Spleen (tissue), 11 donors: ENCODE results near the gene SMYD2. TPM values are rescaled to one million over a fixed set of nuclear protein-coding genes. Genes with fewer than 3 reads are reported as not detected.

Source experiments
- DNase-seq: peaks from one replicate; pipeline ENCODE4 v3.0.0-alpha.2; 2020
- H3K27ac ChIP-seq, 8 donors: fragments of 200-600 bp; sonication (generic) in 7 of 8; 1 replicate in 4 of 8; 2 replicates in 4 of 8; pipeline versions ENCODE4 v1.5.0 to v1.8.0; 2016 to 2021; ENCODE audit warnings: inconsistent platforms in 4 of 8, mild to moderate bottlenecking in 4 of 8, moderate library complexity in 1 of 8
- H3K27me3 ChIP-seq, 7 donors: fragments of 200-600 bp; sonication (generic) in 6 of 7; replicated peaks in 1 of 7; 1 replicate in 4 of 7; 2 replicates in 3 of 7; pipeline versions ENCODE4 v1.5.0 to v1.8.0; 2016 to 2021; ENCODE audit warnings: inconsistent platforms in 3 of 7, mild to moderate bottlenecking in 1 of 7
- H3K36me3 ChIP-seq, 6 donors: fragments of 200-600 bp; sonication (generic) in 5 of 6; 1 replicate in 4 of 6; 2 replicates in 2 of 6; pipeline versions ENCODE4 v1.5.0 to v1.8.0; 2016 to 2021; ENCODE audit warnings: inconsistent platforms in 2 of 6
- H3K4me1 ChIP-seq, 6 donors: fragments of 200-600 bp; sonication (generic) in 5 of 6; 1 replicate in 3 of 6; 2 replicates in 3 of 6; pipeline versions ENCODE4 v1.5.0 to v1.8.0; 2016 to 2021; ENCODE audit warnings: inconsistent platforms in 3 of 6
- H3K4me3 ChIP-seq, 8 donors: fragments of 200-600 bp; sonication (generic) in 7 of 8; 1 replicate in 4 of 8; 2 replicates in 4 of 8; pipeline versions ENCODE4 v1.5.0 to v1.8.0; 2016 to 2021; ENCODE audit warnings: inconsistent platforms in 4 of 8, mild to moderate bottlenecking in 4 of 8, moderate library complexity in 2 of 8
- H3K9me3 ChIP-seq, 8 donors: fragments of 200-600 bp; sonication (generic) in 7 of 8; 1 replicate in 4 of 8; 2 replicates in 4 of 8; pipeline versions ENCODE4 v1.5.0 to v1.8.0; 2016 to 2021; ENCODE audit warnings: inconsistent platforms in 4 of 8
- CTCF ChIP-seq, 11 experiments: fragments of 200-600 bp in 7 of 11; fragments of 450-650 bp in 4 of 11; sonication (generic) in 4 of 11; IDR thresholded peaks in 8 of 11; conservative IDR thresholded peaks in 3 of 11; 1 replicate in 7 of 11; 2 replicates in 4 of 11; pipeline versions ENCODE4 v1.4.0 to v1.8.0; 2016 to 2021; ENCODE audit warnings: antibody characterized with exemption in 11 of 11, inconsistent platforms in 4 of 11, mild to moderate bottlenecking in 1 of 11
- POLR2A ChIP-seq, 3 donors: fragments of 450-650 bp; IDR thresholded peaks; one replicate each; pipeline ENCODE4 v1.5.1; 2017; ENCODE audit warnings: antibody characterized with exemption in 3 of 3, mild to moderate bottlenecking in 1 of 3
- POLR2AphosphoS5 ChIP-seq, 3 donors: sonication (generic); formaldehyde crosslinking; IDR thresholded peaks; one replicate each; pipeline ENCODE4 v1.5.1; 2017; ENCODE audit warnings: antibody characterized with exemption in 3 of 3
- WGBS, 5 donors: extraction: QIAGEN DNeasy Blood & Tissue Kit in 3 of 5; methylation state at CpG; one replicate each; pipeline versions ENCODE4 v1.1.5 to v1.1.7; 2013 to 2018; 5-methylcytosine and 5-hydroxymethylcytosine counted together
- intact Hi-C: fragments of 100-400 bp; cut with DNase I; formaldehyde crosslinking; loops from one replicate; pipeline ENCODE4 v1.15.0; 2023; ENCODE audit warnings: low total_unique reads
- polyA plus RNA-seq, 3 donors: library from polyadenylated mRNA; stranded (reverse); fragments of 200-250 nt; gene quantifications; one replicate each; pipeline ENCODE4 v1.2.1, GENCODE V29; 2013
- total RNA-seq, 7 donors: library from RNA; depleted of rRNA in 3 of 7; stranded (reverse); fragments of >200 nt in 3 of 7; fragmentation: NEBNext Ultra II Directional in 4 of 7; extraction: Animal tissue kit (Norgen Biotek cat#: 25700) in 4 of 7; gene quantifications; one replicate each; pipeline versions ENCODE4 v1.1.0 to v1.2.1, GENCODE V29; 2016 to 2021
- donor health status: healthy with polysubstance abuse.
- donor health status: DM: no; HTN: no; CAD: no; lungs with moderate emphysema.
- donor health status: DM: no; HTN: no; CAD: no.
- donor health status: Bipolar disorder and iron deficiency.
- donor health status: healthy.
- donor health status: DM: no; HTN: no; CAD: no.
- donor health status: DM: yes; HTN: yes; CAD: no.

SMYD2 gene
- total and polyA plus RNA-seq, 10 donors, result 23.5 to 39.7 (median 32.1) TPM

DNA sequence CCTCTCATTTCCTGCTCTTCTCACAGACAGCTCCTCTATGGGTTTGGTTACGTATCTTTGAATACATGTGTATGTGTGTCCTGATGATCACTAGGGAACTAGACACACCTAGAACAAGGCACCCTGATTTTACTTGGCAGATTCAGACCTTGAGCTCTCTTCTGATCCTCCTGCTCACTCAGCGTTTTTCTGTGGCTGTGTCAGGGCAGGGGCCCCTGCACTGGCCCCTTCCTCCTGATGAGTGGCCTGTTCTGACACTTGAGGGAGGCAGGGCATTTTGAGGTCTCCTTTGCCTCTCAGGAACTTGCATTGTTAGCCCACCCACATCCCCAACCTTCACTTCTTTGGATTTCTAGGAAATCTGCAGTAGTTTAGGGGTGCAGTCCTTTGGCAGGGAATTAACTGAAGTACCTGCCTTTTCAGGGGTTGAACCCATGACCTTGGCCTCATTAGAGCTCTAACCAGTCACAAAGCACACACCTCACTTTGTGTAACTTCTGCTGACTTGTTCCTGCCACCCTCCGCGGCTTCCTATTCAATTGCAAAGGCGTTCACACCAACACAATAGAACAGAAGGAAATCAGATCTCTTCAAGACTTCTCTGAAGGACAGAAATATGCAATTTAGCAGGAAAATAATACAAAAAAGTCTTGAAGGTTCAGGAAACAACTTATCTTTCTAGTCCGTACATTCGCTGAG, 8.8 kb downstream of the SMYD2 start:
- no peak for TF ChIP-seq POLR2AphosphoS5 (IDR thresholded peaks at IDR 0.05)
- TF ChIP-seq CTCF (IDR thresholded peaks at IDR 0.05 in 8 of 11, conservative IDR thresholded peaks at IDR 0.05 in 3 of 11), result no peak
- TF ChIP-seq POLR2A (IDR thresholded peaks at IDR 0.05), result no peak
- intact Hi-C loops, result no loop called here
- no peak for DNase-seq
- Histone ChIP-seq H3K27ac (peak overlapping the region in 6 of 8 donors; percentile 41 to 59 (median 50)), H3K36me3 (peaks cover 0 to 5% (median 0%) of the 10 kb centered on the region in 6 donors), H3K9me3 (no peaks in the 10 kb centered on the region), H3K4me3 (no peak overlapping the region), H3K27me3 (no peaks in the 10 kb centered on the region), H3K4me1 (peaks cover 0 to 50% (median 5%) of the 10 kb centered on the region in 6 donors)
- WGBS, 5 donors, result 64 to 80% (median 76%) methylated on average over 7 of the region's 7 CpGs

DNA sequence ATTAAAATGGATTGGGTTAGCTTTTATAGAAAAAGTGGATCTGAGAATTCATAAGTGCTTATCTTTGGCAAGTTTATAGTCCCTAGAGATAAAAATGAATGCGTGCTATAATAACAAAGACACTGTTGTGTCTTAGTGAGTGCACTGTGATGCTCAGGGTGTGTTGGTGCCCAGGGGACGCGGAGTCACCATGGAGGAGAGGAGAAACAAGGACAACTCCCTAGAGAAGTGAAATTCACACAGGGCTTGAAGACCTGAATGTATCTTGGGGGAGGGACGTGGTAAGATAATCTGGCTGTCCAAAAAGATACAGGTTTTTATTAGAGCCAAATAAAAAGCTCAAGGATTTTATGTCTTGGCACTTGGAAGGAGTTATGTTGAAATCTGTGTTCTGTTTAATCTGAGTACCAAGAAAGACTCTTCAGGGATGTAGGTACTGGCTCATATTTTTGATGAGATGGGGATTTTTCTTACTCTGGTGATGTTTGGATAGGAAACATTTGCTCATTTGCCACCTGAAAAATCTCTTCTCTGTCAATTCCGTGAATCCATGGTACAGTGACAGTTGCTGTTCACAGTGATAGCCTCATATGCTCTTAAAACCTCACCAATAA, 9.6 kb downstream of the SMYD2 start:
- no peak for DNase-seq
- peaks cover 0 to 5% (median 0%) of the 10 kb centered on the region in 6 donors for H3K36me3 ChIP-seq
- no peak overlapping the region for H3K4me3 ChIP-seq
- intact Hi-C loops, result no loop called here
- TF ChIP-seq POLR2AphosphoS5 (IDR thresholded peaks at IDR 0.05) (no peak), CTCF (IDR thresholded peaks at IDR 0.05 in 8 of 11, conservative IDR thresholded peaks at IDR 0.05 in 3 of 11) (no peak), POLR2A (IDR thresholded peaks at IDR 0.05) (no peak)
- peak overlapping the region in 5 of 8 donors; percentile 41 to 59 (median 48) for H3K27ac ChIP-seq
- H3K4me1 ChIP-seq, result peaks cover 0 to 50% (median 7%) of the 10 kb centered on the region in 6 donors
- WGBS, 5 donors, result 83 to 90% (median 89%) methylated on average over 5 of the region's 5 CpGs
- no peaks in the 10 kb centered on the region for H3K27me3 ChIP-seq
- H3K9me3 ChIP-seq, result no peaks in the 10 kb centered on the region

DNA sequence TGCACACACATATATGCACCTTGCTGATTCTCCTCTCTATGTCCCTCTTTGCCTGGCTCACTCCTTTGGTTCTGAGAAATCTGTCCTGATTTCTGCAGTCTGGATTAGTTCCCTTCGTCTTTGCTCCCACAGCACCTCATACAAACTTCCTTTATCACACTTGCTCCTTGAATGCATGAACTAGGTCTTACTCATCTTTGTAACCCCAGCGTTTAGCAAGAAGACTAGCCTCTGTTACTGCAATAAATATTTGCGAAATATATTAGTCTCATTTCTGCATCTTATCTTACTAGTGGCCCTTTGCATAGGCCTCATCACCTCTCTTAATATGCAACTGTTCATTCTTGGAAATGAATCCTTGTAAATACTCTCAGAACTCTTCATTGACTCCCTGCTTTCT, 11.4 kb downstream of the SMYD2 start:
- H3K27ac ChIP-seq, result no peak overlapping the region
- TF ChIP-seq POLR2A (IDR thresholded peaks at IDR 0.05), result no peak
- TF ChIP-seq CTCF (IDR thresholded peaks at IDR 0.05 in 8 of 11, conservative IDR thresholded peaks at IDR 0.05 in 3 of 11), result no peak
- no peak for TF ChIP-seq POLR2AphosphoS5 (IDR thresholded peaks at IDR 0.05)
- H3K4me3 ChIP-seq, result no peak overlapping the region
- 53 to 88% (median 69%) methylated on average over 3 of the region's 3 CpGs for WGBS, 5 donors
- no peaks in the 10 kb centered on the region for H3K27me3 ChIP-seq
- intact Hi-C loops, result no loop called here
- peaks cover 0 to 44% (median 9%) of the 10 kb centered on the region in 6 donors for H3K4me1 ChIP-seq
- no peak for DNase-seq
- peaks cover 0 to 5% (median 0%) of the 10 kb centered on the region in 6 donors for H3K36me3 ChIP-seq
- no peaks in the 10 kb centered on the region for H3K9me3 ChIP-seq

GRCh38 chr1:214295934-214296333, 15.0 kb downstream of the SMYD2 start:
- 68 to 83% (median 72%) methylated on average over 4 of the region's 4 CpGs for WGBS, 5 donors
- no peak overlapping the region for H3K4me3 ChIP-seq
- H3K27ac ChIP-seq, result no peak overlapping the region
- TF ChIP-seq CTCF (IDR thresholded peaks at IDR 0.05 in 8 of 11, conservative IDR thresholded peaks at IDR 0.05 in 3 of 11) (no peak), POLR2A (IDR thresholded peaks at IDR 0.05) (no peak), POLR2AphosphoS5 (IDR thresholded peaks at IDR 0.05) (no peak)
- H3K9me3 ChIP-seq, result no peaks in the 10 kb centered on the region
- H3K4me1 ChIP-seq, result peaks cover 0 to 25% (median 9%) of the 10 kb centered on the region in 6 donors
- no peaks in the 10 kb centered on the region for H3K27me3 ChIP-seq
- no peak for DNase-seq
- intact Hi-C loops, result no loop called here
- H3K36me3 ChIP-seq, result no peaks in the 10 kb centered on the region
